OCI-LY7 (cell line): ENCODE data around the gene KCNG1. TPM values are rescaled to one million over a fixed set of nuclear protein-coding genes. Genes with fewer than 3 reads are reported as not detected.

Source experiments
- BruUV-seq: library from RNA; stranded (reverse); fragments of 400-500 nt; replicated peaks from 2 replicates; lab custom pipeline; 2021; lab: Mats Ljungman, UMichigan
- CTCF ChIA-PET: fragments of 300-600 bp; sonication (Branson Sonifier 250); formaldehyde crosslinking; loops from one replicate; lab custom pipeline; 2022; ENCODE audit warnings: antibody characterized with exemption; ENCODE audit not compliant: unreplicated experiment; lab: Charles Lee
- POLR2A ChIA-PET: fragments of 300-600 bp; sonication (Branson Sonifier 250); formaldehyde crosslinking; loops from one replicate; lab custom pipeline; 2022; ENCODE audit warnings: antibody characterized with exemption; lab: Charles Lee
- DNase-seq: peaks from one replicate; pipeline ENCODE4 v3.0.0-alpha.2; 2015; ENCODE audit warnings: low spot score
- H2AFZ ChIP-seq: fragments of 200-600 bp; sonication (generic), shearing (Covaris generic); 2 replicates; pipeline ENCODE4 v1.6.1; 2014; ENCODE audit warnings: mild to moderate bottlenecking, antibody characterized with exemption, low read length, moderate library complexity
- H3K27ac ChIP-seq: fragments of 200-600 bp; sonication (generic); 2 replicates; pipeline ENCODE4 v1.5.1; 2014; ENCODE audit warnings: mixed run types, low read depth, mild to moderate bottlenecking, moderate library complexity, low read length, inconsistent platforms; ENCODE audit not compliant: poor library complexity, severe bottlenecking
- H3K36me3 ChIP-seq: fragments of 200-600 bp; sonication (generic); 2 replicates; pipeline ENCODE4 v1.6.1; 2014; ENCODE audit warnings: mild to moderate bottlenecking, antibody characterized with exemption, low read length, moderate library complexity, mixed read lengths; ENCODE audit not compliant: insufficient read depth
- H3K4me1 ChIP-seq: fragments of 200-600 bp; sonication (generic); 2 replicates; pipeline ENCODE4 v1.5.1; 2014; ENCODE audit warnings: mild to moderate bottlenecking, low read length; ENCODE audit not compliant: insufficient read depth, poor library complexity, severe bottlenecking
- H3K4me2 ChIP-seq: fragments of 200-600 bp; sonication (generic); 2 replicates; pipeline ENCODE4 v1.6.1; 2014; ENCODE audit warnings: mild to moderate bottlenecking, low read length
- H3K4me3 ChIP-seq: fragments of 200-600 bp; sonication (generic); 2 replicates; pipeline ENCODE4 v1.5.1; 2014; ENCODE audit warnings: mild to moderate bottlenecking, low read depth, low read length; ENCODE audit not compliant: poor library complexity, severe bottlenecking
- H3K79me2 ChIP-seq: fragments of 200-600 bp; sonication (generic); 2 replicates; pipeline ENCODE4 v1.6.1; 2016; ENCODE audit warnings: low read depth, mild to moderate bottlenecking, low read length, moderate library complexity, mixed read lengths; ENCODE audit not compliant: insufficient read depth
- H3K9me2 ChIP-seq: fragments of 200-600 bp; sonication (generic); 2 replicates; pipeline ENCODE4 v1.6.1; 2016; ENCODE audit warnings: mild to moderate bottlenecking, low read length, mixed read lengths; ENCODE audit not compliant: insufficient read depth
- H3K9me3 ChIP-seq: fragments of 200-600 bp; sonication (generic); 2 replicates; pipeline ENCODE4 v1.6.1; 2014; ENCODE audit warnings: mild to moderate bottlenecking, mixed run types, low read length, mixed read lengths
- H4K20me1 ChIP-seq: fragments of 200-600 bp; sonication (generic); 2 replicates; pipeline ENCODE4 v1.6.1; 2014; ENCODE audit warnings: mild to moderate bottlenecking, antibody characterized with exemption, low read length, moderate library complexity, mixed read lengths; ENCODE audit not compliant: insufficient read depth
- EZH2phosphoT487 ChIP-seq: fragments of 200-600 bp; sonication (generic); IDR thresholded peaks from 2 replicates; pipeline ENCODE4 v1.6.1; 2018; ENCODE audit warnings: low read depth, borderline replicate concordance, mild to moderate bottlenecking, mixed run types, antibody characterized with exemption, low read length, moderate library complexity, mixed read lengths
- intact Hi-C: fragments of 100-400 bp; cut with micrococcal nuclease; formaldehyde crosslinking; loops from one replicate; pipeline ENCODE4 v1.10.0; 2022; ENCODE audit not compliant: unreplicated experiment
- total RNA-seq, 2 experiments: library from RNA; depleted of rRNA in 1 of 2; stranded (reverse); fragments of >200 nt in 1 of 2; shearing (Covaris generic) in 1 of 2; gene quantifications; 2 replicates each; pipeline ENCODE4 v1.2.3, GENCODE V29; 2014 to 2022
- TF ChIP-seq, protein P1 (sequence below): fragments of 200-600 bp; sonication (generic); conservative IDR thresholded peaks from 2 replicates; pipeline ENCODE4 v1.5.1; 2014; ENCODE audit warnings: mild to moderate bottlenecking, antibody characterized with exemption, low read length, moderate library complexity, mixed read lengths

The KCNG1 gene
- total RNA-seq, 2 experiments from 2014 or later: not detected

DNA sequence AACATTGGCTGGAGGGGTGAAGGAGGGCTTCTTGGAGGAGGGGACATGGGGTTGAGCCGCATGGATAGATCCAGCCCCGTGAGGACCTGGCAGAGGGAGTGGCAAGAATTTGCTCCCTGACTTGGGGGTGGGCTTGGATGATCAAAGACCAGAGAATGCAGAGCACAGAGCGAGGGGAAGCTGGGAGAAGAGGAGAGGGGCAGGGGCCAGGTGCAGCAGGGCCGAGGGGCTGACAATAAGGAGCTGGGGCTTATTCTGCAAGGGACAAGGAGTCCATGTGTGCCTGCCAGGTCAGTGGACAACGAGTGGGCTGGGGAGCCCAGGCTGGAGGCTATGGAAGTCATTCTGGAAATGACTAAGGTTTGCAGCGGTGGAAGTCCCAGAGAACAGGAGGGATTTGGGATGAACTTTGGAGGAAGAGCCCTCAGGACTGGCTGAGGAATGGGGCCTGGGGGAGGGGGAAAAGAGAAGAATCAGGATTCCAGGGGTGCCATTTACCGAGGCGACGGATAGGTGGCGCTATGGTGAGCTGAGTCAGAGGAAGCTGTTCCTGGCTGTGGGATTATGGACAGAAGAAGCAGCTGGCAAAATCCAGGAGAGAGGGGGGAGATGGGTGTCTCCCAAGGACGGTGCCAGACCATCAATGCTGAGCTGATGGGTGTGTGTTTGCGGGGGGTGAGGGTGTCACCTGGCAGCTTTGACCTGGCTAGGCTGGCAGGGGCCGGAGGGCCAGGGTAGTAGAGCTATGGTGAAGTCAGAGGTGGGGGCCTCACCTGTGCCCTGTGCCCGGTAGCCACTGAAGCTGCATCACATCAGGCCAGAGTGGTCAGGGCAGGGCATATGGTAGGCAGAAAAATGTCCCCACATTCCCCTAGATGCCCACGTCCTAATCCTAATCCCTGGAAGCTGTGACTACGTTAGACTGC is 7.8 kb downstream of the KCNG1 start:
- Histone ChIP-seq H3K4me1 (no peaks in the 10 kb centered on the region), H3K36me3 (no peaks in the 10 kb centered on the region), H3K9me2 (no peaks in the 10 kb centered on the region), H3K4me2 (no peak overlapping the region), H3K9me3 (no peaks in the 10 kb centered on the region), H3K4me3 (no peak overlapping the region), H3K27ac (no peak overlapping the region), H3K79me2 (no peaks in the 10 kb centered on the region), H2AFZ (no peak overlapping the region), H4K20me1 (no peaks in the 10 kb centered on the region)
- DNase-seq: peak; percentile 36
- TF ChIP-seq, protein P1, sequence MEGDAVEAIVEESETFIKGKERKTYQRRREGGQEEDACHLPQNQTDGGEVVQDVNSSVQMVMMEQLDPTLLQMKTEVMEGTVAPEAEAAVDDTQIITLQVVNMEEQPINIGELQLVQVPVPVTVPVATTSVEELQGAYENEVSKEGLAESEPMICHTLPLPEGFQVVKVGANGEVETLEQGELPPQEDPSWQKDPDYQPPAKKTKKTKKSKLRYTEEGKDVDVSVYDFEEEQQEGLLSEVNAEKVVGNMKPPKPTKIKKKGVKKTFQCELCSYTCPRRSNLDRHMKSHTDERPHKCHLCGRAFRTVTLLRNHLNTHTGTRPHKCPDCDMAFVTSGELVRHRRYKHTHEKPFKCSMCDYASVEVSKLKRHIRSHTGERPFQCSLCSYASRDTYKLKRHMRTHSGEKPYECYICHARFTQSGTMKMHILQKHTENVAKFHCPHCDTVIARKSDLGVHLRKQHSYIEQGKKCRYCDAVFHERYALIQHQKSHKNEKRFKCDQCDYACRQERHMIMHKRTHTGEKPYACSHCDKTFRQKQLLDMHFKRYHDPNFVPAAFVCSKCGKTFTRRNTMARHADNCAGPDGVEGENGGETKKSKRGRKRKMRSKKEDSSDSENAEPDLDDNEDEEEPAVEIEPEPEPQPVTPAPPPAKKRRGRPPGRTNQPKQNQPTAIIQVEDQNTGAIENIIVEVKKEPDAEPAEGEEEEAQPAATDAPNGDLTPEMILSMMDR: peak; percentile 84
- no peak for TF ChIP-seq EZH2phosphoT487
- POLR2A ChIA-PET: interaction anchor here (0.7 kb wide), 1 partner anchor 65 kb away, joined by 3 read pairs; no protein-coding TSS in a partner anchor
- intact Hi-C loops: no loop called here
- BruUV-seq: no TSS peak
- CTCF ChIA-PET: interaction anchor here (0.8 to 1.0 kb wide), 2 partner anchors 31 to 605 kb away, joined by 3 read pairs; no protein-coding TSS in a partner anchor

DNA sequence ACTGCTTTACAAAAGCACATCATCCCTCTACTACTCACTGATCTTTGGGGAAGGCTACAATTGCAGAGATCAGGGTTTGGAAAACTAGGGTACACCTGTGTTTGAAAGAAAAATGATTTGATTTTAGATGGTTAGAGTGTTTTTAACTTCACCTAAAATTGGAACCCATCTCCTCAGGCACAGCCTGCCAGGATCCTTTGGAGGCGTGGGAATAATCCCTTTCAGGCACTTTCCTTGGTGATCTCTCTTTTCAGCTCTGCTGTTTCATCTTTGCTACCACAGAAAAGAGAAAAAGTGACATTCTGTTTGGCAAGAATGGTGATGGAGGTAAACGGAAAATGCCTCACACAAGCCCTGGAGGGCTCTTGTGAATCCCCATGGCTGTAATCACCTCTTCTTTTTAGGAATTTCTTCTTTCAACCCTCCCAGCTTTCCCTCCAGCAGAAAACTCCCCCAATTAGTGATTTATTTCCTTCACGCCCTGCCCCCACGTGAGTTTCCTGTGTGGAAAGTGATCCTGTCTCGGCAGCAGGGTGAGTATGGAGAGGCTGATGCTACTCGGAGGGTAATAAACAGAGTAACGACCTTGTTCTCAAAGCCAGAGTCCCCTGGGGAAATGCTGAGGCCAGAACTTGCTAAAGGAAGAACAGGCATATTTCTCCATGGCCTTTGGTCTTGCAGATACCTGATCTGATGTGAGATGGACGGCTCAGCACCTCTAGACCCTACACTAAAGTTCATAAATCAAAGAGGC is 9.2 kb downstream of the KCNG1 start:
- no peak for DNase-seq
- H3K9me3 ChIP-seq: no peaks in the 10 kb centered on the region
- no peak overlapping the region for H3K4me2 ChIP-seq
- H2AFZ ChIP-seq: no peak overlapping the region
- H3K9me2 ChIP-seq: no peaks in the 10 kb centered on the region
- no peak overlapping the region for H3K4me3 ChIP-seq
- H3K4me1 ChIP-seq: no peaks in the 10 kb centered on the region
- no peak for TF ChIP-seq EZH2phosphoT487
- TF ChIP-seq, protein P1: no peak
- intact Hi-C loops: no loop called here
- ChIA-PET POLR2A (no interaction called here), CTCF (no interaction called here)
- no peak overlapping the region for H3K27ac ChIP-seq
- BruUV-seq: no TSS peak
- H3K36me3 ChIP-seq: no peaks in the 10 kb centered on the region
- H4K20me1 ChIP-seq: no peaks in the 10 kb centered on the region
- no peaks in the 10 kb centered on the region for H3K79me2 ChIP-seq
